ENCODE data around the gene BCLAF3. TPM values are rescaled to one million over a fixed set of nuclear protein-coding genes. Genes with fewer than 3 reads are reported as not detected.

The BCLAF3 gene
- total and polyA plus RNA-seq, 5 donors from 2014 or later, result 1.7 to 10.2 (median 2.0) TPM

- Mint-ChIP-seq H3K4me1 (no peaks in the 10 kb centered on the region), H3K27ac (no peak overlapping the region)
- ATAC-seq (ENCODE audit: low read depth in 2 of 2), result no peak
Measured at GRCh38 chrX:20001588-20001987, 10.7 kb upstream of the BCLAF3 start.

GRCh38 chrX:19991350-19991718 is 473 bp upstream of the BCLAF3 start:
- Histone ChIP-seq H3K36me3 (ENCODE audit: control insufficient read depth, insufficient read depth, low read length) (no peaks in the 10 kb centered on the region), H3K27me3 (ENCODE audit: control insufficient read depth, insufficient read depth, low read length) (no peaks in the 10 kb centered on the region), H3K4me1 (ENCODE audit: control insufficient read depth, insufficient read depth, low read length, poor library complexity, severe bottlenecking) (peaks cover 7% of the 10 kb centered on the region), H3K9me3 (ENCODE audit: control insufficient read depth in 2 of 2, low read length in 2 of 2) (no peaks in the 10 kb centered on the region), H3K4me3 (ENCODE audit: low read depth, low read length) (peak overlapping the region; percentile 53), H3K27ac (ENCODE audit: insufficient read depth, low read length, poor library complexity, severe bottlenecking) (peak overlapping the region; percentile 63)
- Mint-ChIP-seq H3K27me3 (peaks cover 5% of the 10 kb centered on the region), H3K4me1 (peaks cover 7 to 23% (median 12%) of the 10 kb centered on the region in 4 donors), H3K9me3 (peaks cover 0 to 1% (median 0%) of the 10 kb centered on the region in 7 donors), H3K4me3 (peak overlapping the region; percentile 92 to 99 (median 94)), H3K27ac (peak overlapping the region; percentile 79 to 97 (median 85)), H3K36me3 (no peaks in the 10 kb centered on the region)
- ATAC-seq (ENCODE audit: low read depth in 2 of 2) (no peak), DNase-seq (no peak)

More at GRCh38 chrX:20001588-20001987, 10.7 kb upstream of the BCLAF3 start:
- no peaks in the 10 kb centered on the region for H3K9me3 ChIP-seq (ENCODE audit: control insufficient read depth in 2 of 2, low read length in 2 of 2)
- Mint-ChIP-seq H3K36me3 (no peaks in the 10 kb centered on the region), H3K27me3 (no peaks in the 10 kb centered on the region), H3K9me3 (no peaks in the 10 kb centered on the region), H3K4me3 (no peak overlapping the region)
- no peaks in the 10 kb centered on the region for H3K4me1 ChIP-seq (ENCODE audit: control insufficient read depth, insufficient read depth, low read length, poor library complexity, severe bottlenecking)
- H3K27me3 ChIP-seq (ENCODE audit: control insufficient read depth, insufficient read depth, low read length), result no peaks in the 10 kb centered on the region
- H3K4me3 ChIP-seq (ENCODE audit: low read depth, low read length), result no peak overlapping the region
- DNase-seq, result no peak
- no peak overlapping the region for H3K27ac ChIP-seq (ENCODE audit: insufficient read depth, low read length, poor library complexity, severe bottlenecking)
- H3K36me3 ChIP-seq (ENCODE audit: control insufficient read depth, insufficient read depth, low read length), result no peaks in the 10 kb centered on the region

- H3K4me1 ChIP-seq (ENCODE audit: control insufficient read depth, insufficient read depth, low read length, poor library complexity, severe bottlenecking), result peaks cover 7% of the 10 kb centered on the region
- Mint-ChIP-seq H3K27me3 (peaks cover 5% of the 10 kb centered on the region), H3K9me3 (no peaks in the 10 kb centered on the region), H3K36me3 (no peaks in the 10 kb centered on the region), H3K4me1 (peaks cover 7 to 25% (median 12%) of the 10 kb centered on the region in 4 donors), H3K27ac (peak overlapping the region in 1 of 3 donors; percentile 91), H3K4me3 (peak overlapping the region; percentile 87 to 91 (median 89))
- ATAC-seq (ENCODE audit: low read depth in 2 of 2) (peak; percentile 5 to 22), DNase-seq (peak in 1 of 3 donors; percentile 36)
- peak overlapping the region; percentile 83 for H3K4me3 ChIP-seq (ENCODE audit: low read depth, low read length)
- H3K36me3 ChIP-seq (ENCODE audit: control insufficient read depth, insufficient read depth, low read length), result no peaks in the 10 kb centered on the region
- no peaks in the 10 kb centered on the region for H3K9me3 ChIP-seq (ENCODE audit: control insufficient read depth in 2 of 2, low read length in 2 of 2)
- no peaks in the 10 kb centered on the region for H3K27me3 ChIP-seq (ENCODE audit: control insufficient read depth, insufficient read depth, low read length)
- peak overlapping the region; percentile 66 for H3K27ac ChIP-seq (ENCODE audit: insufficient read depth, low read length, poor library complexity, severe bottlenecking)
Measured at GRCh38 chrX:19990151-19990555, 708 bp downstream of the BCLAF3 start.

GRCh38 chrX:19987856-19988255 is 3.0 kb downstream of the BCLAF3 start:
- no peaks in the 10 kb centered on the region for H3K27me3 ChIP-seq (ENCODE audit: control insufficient read depth, insufficient read depth, low read length)
- peak overlapping the region in 1 of 4 donors; percentile 14 for H3K4me3 Mint-ChIP-seq
- ATAC-seq (ENCODE audit: low read depth in 2 of 2), result no peak
- peak overlapping the region in 1 of 3 donors; percentile 43 for H3K27ac Mint-ChIP-seq
- peaks cover 7 to 22% (median 12%) of the 10 kb centered on the region in 4 donors for H3K4me1 Mint-ChIP-seq
- no peaks in the 10 kb centered on the region for H3K9me3 ChIP-seq (ENCODE audit: control insufficient read depth in 2 of 2, low read length in 2 of 2)
- H3K36me3 ChIP-seq (ENCODE audit: control insufficient read depth, insufficient read depth, low read length), result no peaks in the 10 kb centered on the region
- no peak overlapping the region for H3K27ac ChIP-seq (ENCODE audit: insufficient read depth, low read length, poor library complexity, severe bottlenecking)
- no peak for DNase-seq
- H3K4me3 ChIP-seq (ENCODE audit: low read depth, low read length), result no peak overlapping the region
- no peaks in the 10 kb centered on the region for H3K36me3 Mint-ChIP-seq
- H3K4me1 ChIP-seq (ENCODE audit: control insufficient read depth, insufficient read depth, low read length, poor library complexity, severe bottlenecking), result peaks cover 7% of the 10 kb centered on the region
- peaks cover 0 to 1% (median 0%) of the 10 kb centered on the region in 7 donors for H3K9me3 Mint-ChIP-seq
- H3K27me3 Mint-ChIP-seq, result peaks cover 5% of the 10 kb centered on the region

- H3K4me3 ChIP-seq (ENCODE audit: low read depth, low read length), result no peak overlapping the region
- peaks cover 0 to 1% (median 0%) of the 10 kb centered on the region in 7 donors for H3K9me3 Mint-ChIP-seq
- H3K27ac Mint-ChIP-seq, result peak overlapping the region in 1 of 3 donors; percentile 44
- peak overlapping the region in 1 of 4 donors; percentile 7 for H3K4me3 Mint-ChIP-seq
- H3K27me3 ChIP-seq (ENCODE audit: control insufficient read depth, insufficient read depth, low read length), result no peaks in the 10 kb centered on the region
- H3K4me1 ChIP-seq (ENCODE audit: control insufficient read depth, insufficient read depth, low read length, poor library complexity, severe bottlenecking), result peaks cover 7% of the 10 kb centered on the region
- no peaks in the 10 kb centered on the region for H3K36me3 ChIP-seq (ENCODE audit: control insufficient read depth, insufficient read depth, low read length)
- H3K4me1 Mint-ChIP-seq, result peaks cover 5 to 29% (median 13%) of the 10 kb centered on the region in 4 donors
- peaks cover 3% of the 10 kb centered on the region for H3K27me3 Mint-ChIP-seq
- H3K9me3 ChIP-seq (ENCODE audit: control insufficient read depth in 2 of 2, low read length in 2 of 2), result no peaks in the 10 kb centered on the region
- H3K27ac ChIP-seq (ENCODE audit: insufficient read depth, low read length, poor library complexity, severe bottlenecking), result no peak overlapping the region
- ATAC-seq (ENCODE audit: low read depth in 2 of 2), result no peak
- H3K36me3 Mint-ChIP-seq, result no peaks in the 10 kb centered on the region
- DNase-seq, result no peak
Measured at GRCh38 chrX:19986531-19986930, 4.3 kb downstream of the BCLAF3 start.

- no peak overlapping the region for H3K27ac Mint-ChIP-seq
Measured at GRCh38 chrX:19981947-19982346, 8.9 kb downstream of the BCLAF3 start.

GRCh38 chrX:19975845-19976244 is 15.0 kb downstream of the BCLAF3 start:
- no peaks in the 10 kb centered on the region for H3K4me1 ChIP-seq (ENCODE audit: control insufficient read depth, insufficient read depth, low read length, poor library complexity, severe bottlenecking)
- H3K9me3 ChIP-seq (ENCODE audit: control insufficient read depth in 2 of 2, low read length in 2 of 2), result peaks cover 0 to 1% of the 10 kb centered on the region in 2 experiments
- H3K36me3 Mint-ChIP-seq, result peaks cover 9% of the 10 kb centered on the region
- no peaks in the 10 kb centered on the region for H3K27me3 Mint-ChIP-seq
- DNase-seq (no peak), ATAC-seq (ENCODE audit: low read depth in 2 of 2) (no peak)
- H3K4me1 Mint-ChIP-seq, result peaks cover 5 to 15% (median 10%) of the 10 kb centered on the region in 4 donors
- peaks cover 0 to 4% (median 0%) of the 10 kb centered on the region in 7 donors for H3K9me3 Mint-ChIP-seq
- no peaks in the 10 kb centered on the region for H3K36me3 ChIP-seq (ENCODE audit: control insufficient read depth, insufficient read depth, low read length)
- H3K4me3 Mint-ChIP-seq, result no peak overlapping the region
- no peak overlapping the region for H3K4me3 ChIP-seq (ENCODE audit: low read depth, low read length)
- no peaks in the 10 kb centered on the region for H3K27me3 ChIP-seq (ENCODE audit: control insufficient read depth, insufficient read depth, low read length)
- no peak overlapping the region for H3K27ac Mint-ChIP-seq
- no peak overlapping the region for H3K27ac ChIP-seq (ENCODE audit: insufficient read depth, low read length, poor library complexity, severe bottlenecking)

More at GRCh38 chrX:19981947-19982346, 8.9 kb downstream of the BCLAF3 start:
- H3K27me3 Mint-ChIP-seq, result no peaks in the 10 kb centered on the region
- H3K4me1 Mint-ChIP-seq, result peaks cover 4 to 26% (median 12%) of the 10 kb centered on the region in 4 donors
- no peak for ATAC-seq (ENCODE audit: low read depth in 2 of 2)
- H3K36me3 Mint-ChIP-seq, result peaks cover 5% of the 10 kb centered on the region
- peaks cover 0 to 1% of the 10 kb centered on the region in 2 experiments for H3K9me3 ChIP-seq (ENCODE audit: control insufficient read depth in 2 of 2, low read length in 2 of 2)
- H3K27me3 ChIP-seq (ENCODE audit: control insufficient read depth, insufficient read depth, low read length), result no peaks in the 10 kb centered on the region
- H3K9me3 Mint-ChIP-seq, result peaks cover 0 to 2% (median 0%) of the 10 kb centered on the region in 7 donors
- H3K4me3 ChIP-seq (ENCODE audit: low read depth, low read length), result no peak overlapping the region
- H3K27ac ChIP-seq (ENCODE audit: insufficient read depth, low read length, poor library complexity, severe bottlenecking), result no peak overlapping the region
- no peak for DNase-seq
- no peaks in the 10 kb centered on the region for H3K4me1 ChIP-seq (ENCODE audit: control insufficient read depth, insufficient read depth, low read length, poor library complexity, severe bottlenecking)
- no peaks in the 10 kb centered on the region for H3K36me3 ChIP-seq (ENCODE audit: control insufficient read depth, insufficient read depth, low read length)
- H3K4me3 Mint-ChIP-seq, result no peak overlapping the region

- Mint-ChIP-seq H3K27ac (no peak overlapping the region), H3K9me3 (peaks cover 0 to 4% (median 0%) of the 10 kb centered on the region in 7 donors), H3K4me3 (no peak overlapping the region), H3K27me3 (no peaks in the 10 kb centered on the region), H3K36me3 (peaks cover 4% of the 10 kb centered on the region), H3K4me1 (peaks cover 5 to 12% (median 12%) of the 10 kb centered on the region in 4 donors)
- no peak overlapping the region for H3K4me3 ChIP-seq (ENCODE audit: low read depth, low read length)
- DNase-seq, result no peak
- no peak for ATAC-seq (ENCODE audit: low read depth in 2 of 2)
- H3K27ac ChIP-seq (ENCODE audit: insufficient read depth, low read length, poor library complexity, severe bottlenecking), result no peak overlapping the region
- H3K27me3 ChIP-seq (ENCODE audit: control insufficient read depth, insufficient read depth, low read length), result no peaks in the 10 kb centered on the region
- peaks cover 0 to 1% of the 10 kb centered on the region in 2 experiments for H3K9me3 ChIP-seq (ENCODE audit: control insufficient read depth in 2 of 2, low read length in 2 of 2)
- H3K36me3 ChIP-seq (ENCODE audit: control insufficient read depth, insufficient read depth, low read length), result no peaks in the 10 kb centered on the region
- no peaks in the 10 kb centered on the region for H3K4me1 ChIP-seq (ENCODE audit: control insufficient read depth, insufficient read depth, low read length, poor library complexity, severe bottlenecking)
Measured at GRCh38 chrX:19972984-19973383, 17.9 kb downstream of the BCLAF3 start.
